ENCODE measurements around the gene FAM170B. TPM values are rescaled to one million over a fixed set of nuclear protein-coding genes. Genes with fewer than 3 reads are reported as not detected.

FAM170B gene
- total RNA-seq, 1 experiment from 2014 or later, result not detected

DNA sequence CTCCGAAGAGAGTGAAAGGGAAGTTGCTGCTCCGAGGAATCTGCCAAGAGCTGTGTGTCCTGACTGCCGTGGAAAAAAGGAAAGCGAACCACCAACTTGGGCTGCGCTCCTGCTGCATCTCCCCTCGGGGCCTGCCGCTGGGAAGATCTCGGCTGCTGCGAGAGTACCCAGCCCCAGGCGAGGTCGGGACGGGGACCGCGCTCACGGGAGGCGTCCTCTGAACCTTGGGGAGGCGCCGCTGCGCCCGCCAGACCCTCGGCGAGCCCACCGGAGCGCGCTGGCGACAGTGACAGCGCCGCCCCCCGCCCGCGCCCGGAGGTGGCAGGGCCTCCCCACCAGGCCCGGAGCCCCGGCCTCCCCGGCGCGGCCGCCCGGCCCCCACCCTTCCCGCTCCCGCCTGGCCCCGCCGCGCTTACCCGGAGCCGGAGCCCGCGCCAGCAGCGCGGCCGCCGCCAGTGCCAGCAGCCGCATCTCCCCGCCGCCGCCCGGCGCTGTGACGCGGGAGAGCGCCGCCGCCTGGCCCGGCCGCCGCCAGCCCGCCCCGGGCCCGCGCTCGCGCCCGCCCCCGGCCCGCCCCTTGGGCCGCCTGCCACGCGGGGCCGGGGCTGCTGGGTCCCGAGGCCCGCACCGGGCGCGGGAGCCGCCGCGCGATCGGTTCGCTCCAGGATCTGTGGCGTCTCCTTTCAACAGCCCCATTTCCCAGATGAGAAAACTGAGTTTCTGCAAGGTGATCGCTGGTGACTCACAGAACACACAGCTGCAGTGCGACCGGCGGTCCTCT, 18.6 kb downstream of the FAM170B start, which contains the start of gene VSTM4:
VSTM4 (minus strand) TSS at position 508 of the 781 bp plus-strand sequence; CDS start at position 471, 37 bp downstream.
- Mint-ChIP-seq H3K27ac (no peak within 1 kb of the TSS), H3K36me3 (no peaks in the 10 kb centered on the region), H3K27me3 (ENCODE audit: low read depth) (peaks cover 21% of the 10 kb centered on the region), H3K9me3 (no peaks in the 10 kb centered on the region), H3K4me1 (0 out of 2 replicates have a peak, but pooled peaks cover 2% of the 10 kb centered on the region), H3K4me3 (peak within 1 kb of the TSS; percentile 79)
- ATAC-seq (peak; percentile 80), DNase-seq (ENCODE audit: low spot score) (peak; percentile 50)
- CTCF ChIA-PET, result interaction anchor here (0.6 to 2.1 kb wide), 4 partner anchors 46 to 459 kb away, joined by 3 to 11 read pairs (median 4); no protein-coding TSS in a partner anchor
- POLR2A ChIA-PET, result no interaction called here
- TF ChIP-seq ZNF425 (CRISPR knock-in tag; conservative IDR thresholded peaks at IDR 0.05) (no peak), GTF2I (CRISPR knock-in tag; conservative IDR thresholded peaks at IDR 0.05) (peak; percentile 63; the same call in 1 of the 2 replicates), ZSCAN18 (CRISPR knock-in tag; IDR thresholded peaks at IDR 0.05) (no peak), TEAD1 (CRISPR knock-in tag; IDR thresholded peaks at IDR 0.05) (no peak), NFATC4 (CRISPR knock-in tag; IDR thresholded peaks at IDR 0.05) (no peak)
- TF ChIP-seq, protein P1, sequence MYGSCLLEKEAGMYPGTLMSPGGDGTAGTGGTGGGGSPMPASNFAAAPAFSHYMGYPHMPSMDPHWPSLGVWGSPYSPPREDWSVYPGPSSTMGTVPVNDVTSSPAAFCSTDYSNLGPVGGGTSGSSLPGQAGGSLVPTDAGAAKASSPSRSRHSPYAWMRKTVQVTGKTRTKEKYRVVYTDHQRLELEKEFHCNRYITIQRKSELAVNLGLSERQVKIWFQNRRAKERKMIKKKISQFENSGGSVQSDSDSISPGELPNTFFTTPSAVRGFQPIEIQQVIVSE (CRISPR knock-in tag; IDR thresholded peaks at IDR 0.05; ENCODE audit: borderline replicate concordance), result no peak

- TF ChIP-seq STAT6 (CRISPR knock-in tag; conservative IDR thresholded peaks at IDR 0.05; ENCODE audit: low read depth), result no peak
- TF ChIP-seq ZNF121 (CRISPR knock-in tag; IDR thresholded peaks at IDR 0.05), result 0 out of 2 replicates have a peak, but pooled peaks have one; percentile 3
- TF ChIP-seq, protein P2, sequence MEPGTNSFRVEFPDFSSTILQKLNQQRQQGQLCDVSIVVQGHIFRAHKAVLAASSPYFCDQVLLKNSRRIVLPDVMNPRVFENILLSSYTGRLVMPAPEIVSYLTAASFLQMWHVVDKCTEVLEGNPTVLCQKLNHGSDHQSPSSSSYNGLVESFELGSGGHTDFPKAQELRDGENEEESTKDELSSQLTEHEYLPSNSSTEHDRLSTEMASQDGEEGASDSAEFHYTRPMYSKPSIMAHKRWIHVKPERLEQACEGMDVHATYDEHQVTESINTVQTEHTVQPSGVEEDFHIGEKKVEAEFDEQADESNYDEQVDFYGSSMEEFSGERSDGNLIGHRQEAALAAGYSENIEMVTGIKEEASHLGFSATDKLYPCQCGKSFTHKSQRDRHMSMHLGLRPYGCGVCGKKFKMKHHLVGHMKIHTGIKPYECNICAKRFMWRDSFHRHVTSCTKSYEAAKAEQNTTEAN (CRISPR knock-in tag; IDR thresholded peaks at IDR 0.05), result no peak
- DNase-seq (ENCODE audit: low spot score), result no peak
- Mint-ChIP-seq H3K4me1 (0 out of 2 replicates have a peak, but pooled peaks cover 3% of the 10 kb centered on the region), H3K27ac (no peak overlapping the region), H3K36me3 (no peaks in the 10 kb centered on the region), H3K4me3 (peak overlapping the region; percentile 79), H3K9me3 (no peaks in the 10 kb centered on the region), H3K27me3 (ENCODE audit: low read depth) (peaks cover 21% of the 10 kb centered on the region)
- ChIA-PET CTCF (interaction anchor here (0.6 to 2.1 kb wide), 4 partner anchors 47 to 458 kb away, joined by 3 to 11 read pairs (median 4); no protein-coding TSS in a partner anchor), POLR2A (no interaction called here)
- ATAC-seq, result no peak
These were observed 19.2 kb downstream of the FAM170B start for GRCh38 chr10:49114718-49115014.

GRCh38 chr10:49113741-49114141, 20.1 kb downstream of the FAM170B start:
- DNase-seq (ENCODE audit: low spot score) (no peak), ATAC-seq (no peak)
- Mint-ChIP-seq H3K36me3 (no peaks in the 10 kb centered on the region), H3K4me3 (no peak overlapping the region), H3K27me3 (ENCODE audit: low read depth) (peaks cover 21% of the 10 kb centered on the region), H3K9me3 (no peaks in the 10 kb centered on the region), H3K4me1 (0 out of 2 replicates have a peak, but pooled peaks cover 3% of the 10 kb centered on the region), H3K27ac (no peak overlapping the region)
- POLR2A ChIA-PET, result no interaction called here
- CTCF ChIA-PET, result interaction anchor here (1.5 to 2.1 kb wide), 2 partner anchors 48 to 51 kb away, joined by 5 to 11 read pairs; no protein-coding TSS in a partner anchor
- TF ChIP-seq TEAD4 (CRISPR knock-in tag; IDR thresholded peaks at IDR 0.05) (no peak), CBFB (CRISPR knock-in tag; IDR thresholded peaks at IDR 0.05; ENCODE audit: low read depth) (no peak), ZNF423 (CRISPR knock-in tag; IDR thresholded peaks at IDR 0.05) (no peak), CREB1 (CRISPR knock-in tag; IDR thresholded peaks at IDR 0.05) (no peak), ZNF263 (CRISPR knock-in tag; IDR thresholded peaks at IDR 0.05; ENCODE audit: low read depth) (no peak), STAT6 (CRISPR knock-in tag; conservative IDR thresholded peaks at IDR 0.05; ENCODE audit: low read depth) (no peak), RELA (CRISPR knock-in tag; IDR thresholded peaks at IDR 0.05; ENCODE audit: borderline replicate concordance) (no peak), ZNF121 (CRISPR knock-in tag; IDR thresholded peaks at IDR 0.05) (no peak), NFE2L1 (CRISPR knock-in tag; IDR thresholded peaks at IDR 0.05) (no peak)
- TF ChIP-seq, protein P3, sequence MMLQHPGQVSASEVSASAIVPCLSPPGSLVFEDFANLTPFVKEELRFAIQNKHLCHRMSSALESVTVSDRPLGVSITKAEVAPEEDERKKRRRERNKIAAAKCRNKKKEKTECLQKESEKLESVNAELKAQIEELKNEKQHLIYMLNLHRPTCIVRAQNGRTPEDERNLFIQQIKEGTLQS (CRISPR knock-in tag; conservative IDR thresholded peaks at IDR 0.05), result no peak
